NCI-H345 treated with DMSO at 0.1 percent for 48 hours (cell line): ENCODE measurements around the gene MAP3K20.

Source experiments
- DNase-seq: peaks from one replicate; lab custom pipeline; 2025; ENCODE audit not compliant: unreplicated experiment; lab: John Stamatoyannopoulos, UW

The MAP3K20 gene

GRCh38 chr2:173050684-173051083 is 25.0 kb upstream of the MAP3K20 start:
- no peak for DNase-seq

GRCh38 chr2:173051463-173052215 is 24.0 kb upstream of the MAP3K20 start:
- no peak for DNase-seq

- DNase-seq: no peak
Observed at GRCh38 chr2:173053043-173053699, 22.5 kb upstream of the MAP3K20 start.

GRCh38 chr2:173054466-173054865 is 21.2 kb upstream of the MAP3K20 start:
- DNase-seq: no peak

- DNase-seq: no peak
Observed at GRCh38 chr2:173056705-173057364, 18.8 kb upstream of the MAP3K20 start.

GRCh38 chr2:173058097-173058496 is 17.5 kb upstream of the MAP3K20 start:
- no peak for DNase-seq

- DNase-seq: no peak
Observed at GRCh38 chr2:173058673-173059072, 17.0 kb upstream of the MAP3K20 start.

- no peak for DNase-seq
Observed at GRCh38 chr2:173059292-173059691, 16.4 kb upstream of the MAP3K20 start.

- no peak for DNase-seq
Observed at GRCh38 chr2:173059971-173060461, 15.6 kb upstream of the MAP3K20 start.

- no peak for DNase-seq
Observed at GRCh38 chr2:173062801-173063200, 12.8 kb upstream of the MAP3K20 start.

- no peak for DNase-seq
Observed at GRCh38 chr2:173064151-173064805, 11.4 kb upstream of the MAP3K20 start.

- no peak for DNase-seq
Observed at GRCh38 chr2:173066887-173067676, 8.6 kb upstream of the MAP3K20 start.

GRCh38 chr2:173075056-173075780 is 428 bp upstream of the MAP3K20 start:
- no peak for DNase-seq

- DNase-seq: no peak
Observed at GRCh38 chr2:173076581-173077345, 1.1 kb downstream of the MAP3K20 start.

- no peak for DNase-seq
Observed at GRCh38 chr2:173077506-173078177, 2.0 kb downstream of the MAP3K20 start.

- no peak for DNase-seq
Observed at GRCh38 chr2:173079141-173079540, 3.5 kb downstream of the MAP3K20 start.

- DNase-seq: no peak
Observed at GRCh38 chr2:173079973-173080860, 4.6 kb downstream of the MAP3K20 start.
